GM12873 (cell line): ENCODE results near the gene WASHC4.

Source experiments
- TF ChIP-seq, protein P1 (sequence below): IDR thresholded peaks from 2 replicates; pipeline ENCODE4 v1.5.1; 2012; ENCODE audit warnings: low read depth, mild to moderate bottlenecking, moderate library complexity, low read length, control low read depth; ENCODE audit not compliant: insufficient read depth; ENCODE audit errors: missing control alignments

WASHC4 gene

DNA sequence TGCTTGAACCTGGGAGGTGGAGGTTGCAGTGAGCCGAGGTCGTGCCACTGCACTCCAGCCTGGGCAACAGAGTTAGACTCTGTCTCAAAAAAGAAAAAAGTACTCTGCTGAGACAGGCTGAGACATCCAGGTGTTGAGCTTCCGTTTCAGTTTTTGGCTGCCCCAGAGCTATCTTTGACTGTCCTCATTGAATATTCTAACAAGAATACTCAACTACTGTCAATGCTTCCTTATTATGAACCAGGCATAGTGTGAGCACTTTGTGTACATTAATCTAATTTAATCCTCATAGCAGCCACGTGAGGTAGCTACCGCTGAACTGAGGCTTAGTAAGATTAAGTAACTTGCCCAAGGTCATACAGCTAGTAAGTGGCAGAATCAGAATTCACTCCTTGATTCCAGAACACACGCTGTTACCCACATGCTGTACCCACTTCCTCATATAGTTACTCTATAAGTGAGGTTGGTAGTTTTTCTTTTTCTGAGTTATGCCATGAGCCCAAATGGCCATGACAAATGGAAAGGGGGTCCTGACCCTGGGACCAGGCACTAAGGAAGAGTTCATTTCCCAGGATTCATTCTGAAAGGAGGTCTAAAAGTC is 34.5 kb upstream of the WASHC4 start:
- TF ChIP-seq, protein P1, sequence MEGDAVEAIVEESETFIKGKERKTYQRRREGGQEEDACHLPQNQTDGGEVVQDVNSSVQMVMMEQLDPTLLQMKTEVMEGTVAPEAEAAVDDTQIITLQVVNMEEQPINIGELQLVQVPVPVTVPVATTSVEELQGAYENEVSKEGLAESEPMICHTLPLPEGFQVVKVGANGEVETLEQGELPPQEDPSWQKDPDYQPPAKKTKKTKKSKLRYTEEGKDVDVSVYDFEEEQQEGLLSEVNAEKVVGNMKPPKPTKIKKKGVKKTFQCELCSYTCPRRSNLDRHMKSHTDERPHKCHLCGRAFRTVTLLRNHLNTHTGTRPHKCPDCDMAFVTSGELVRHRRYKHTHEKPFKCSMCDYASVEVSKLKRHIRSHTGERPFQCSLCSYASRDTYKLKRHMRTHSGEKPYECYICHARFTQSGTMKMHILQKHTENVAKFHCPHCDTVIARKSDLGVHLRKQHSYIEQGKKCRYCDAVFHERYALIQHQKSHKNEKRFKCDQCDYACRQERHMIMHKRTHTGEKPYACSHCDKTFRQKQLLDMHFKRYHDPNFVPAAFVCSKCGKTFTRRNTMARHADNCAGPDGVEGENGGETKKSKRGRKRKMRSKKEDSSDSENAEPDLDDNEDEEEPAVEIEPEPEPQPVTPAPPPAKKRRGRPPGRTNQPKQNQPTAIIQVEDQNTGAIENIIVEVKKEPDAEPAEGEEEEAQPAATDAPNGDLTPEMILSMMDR = no peak

DNA sequence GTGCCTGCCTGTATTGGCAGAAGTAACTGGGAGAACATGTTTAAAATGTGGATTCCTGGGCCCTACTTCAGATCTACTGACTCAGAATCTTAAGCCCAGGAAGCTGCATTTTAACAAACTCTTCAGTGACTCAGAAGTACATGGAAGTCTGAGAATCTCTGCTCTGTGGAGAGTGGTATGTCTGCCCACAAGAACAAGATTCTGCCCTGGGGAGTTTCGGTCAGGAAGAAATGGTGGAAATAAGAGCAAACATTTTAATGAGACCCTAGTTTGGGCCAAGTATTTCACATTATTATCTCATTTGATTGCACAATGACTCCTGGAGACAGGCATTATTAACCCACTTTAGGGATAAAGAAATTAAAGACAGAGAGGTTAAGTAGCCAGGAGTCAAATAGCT is 31.4 kb upstream of the WASHC4 start:
- TF ChIP-seq, protein P1 = no peak

DNA sequence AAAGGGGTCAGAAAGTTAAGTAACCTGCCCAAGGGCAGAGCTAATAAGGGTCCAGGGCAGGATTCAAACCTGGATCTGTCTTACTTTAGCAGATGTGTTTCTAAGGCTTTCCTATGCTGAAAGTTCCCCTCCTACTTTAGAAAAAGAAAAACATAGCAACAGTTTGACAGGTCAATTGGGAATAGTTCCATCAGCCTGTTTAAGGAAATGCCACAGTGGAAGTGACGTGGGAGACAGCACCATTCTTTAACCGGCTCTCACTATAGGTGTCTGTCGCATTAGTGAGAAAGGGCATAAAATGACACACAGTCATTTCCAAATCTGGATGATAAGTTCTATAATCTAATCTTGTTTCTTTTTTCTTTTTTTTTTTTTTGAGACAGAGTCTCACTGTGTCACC is 30.6 kb upstream of the WASHC4 start:
- TF ChIP-seq, protein P1 = no peak

DNA sequence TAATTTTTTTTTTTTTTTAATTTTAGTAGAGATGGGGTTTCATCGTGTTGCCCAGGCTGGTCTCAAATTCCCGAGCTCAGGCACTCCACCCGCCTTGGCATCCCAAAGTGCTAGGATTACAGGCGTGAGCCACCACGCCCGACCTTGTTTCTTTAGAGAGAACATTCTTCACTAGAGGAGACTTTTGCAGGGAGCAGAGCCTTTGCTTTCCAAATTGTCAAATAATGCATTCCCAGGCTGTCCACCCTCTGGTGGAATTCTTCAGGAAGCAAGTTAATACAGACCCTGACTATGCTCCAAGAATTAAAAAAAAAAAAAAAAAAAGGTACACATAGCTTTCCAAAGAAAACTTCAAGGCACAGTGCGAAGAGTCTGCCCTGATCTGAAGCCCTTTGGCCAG is 30.1 kb upstream of the WASHC4 start:
- TF ChIP-seq, protein P1 = no peak

DNA sequence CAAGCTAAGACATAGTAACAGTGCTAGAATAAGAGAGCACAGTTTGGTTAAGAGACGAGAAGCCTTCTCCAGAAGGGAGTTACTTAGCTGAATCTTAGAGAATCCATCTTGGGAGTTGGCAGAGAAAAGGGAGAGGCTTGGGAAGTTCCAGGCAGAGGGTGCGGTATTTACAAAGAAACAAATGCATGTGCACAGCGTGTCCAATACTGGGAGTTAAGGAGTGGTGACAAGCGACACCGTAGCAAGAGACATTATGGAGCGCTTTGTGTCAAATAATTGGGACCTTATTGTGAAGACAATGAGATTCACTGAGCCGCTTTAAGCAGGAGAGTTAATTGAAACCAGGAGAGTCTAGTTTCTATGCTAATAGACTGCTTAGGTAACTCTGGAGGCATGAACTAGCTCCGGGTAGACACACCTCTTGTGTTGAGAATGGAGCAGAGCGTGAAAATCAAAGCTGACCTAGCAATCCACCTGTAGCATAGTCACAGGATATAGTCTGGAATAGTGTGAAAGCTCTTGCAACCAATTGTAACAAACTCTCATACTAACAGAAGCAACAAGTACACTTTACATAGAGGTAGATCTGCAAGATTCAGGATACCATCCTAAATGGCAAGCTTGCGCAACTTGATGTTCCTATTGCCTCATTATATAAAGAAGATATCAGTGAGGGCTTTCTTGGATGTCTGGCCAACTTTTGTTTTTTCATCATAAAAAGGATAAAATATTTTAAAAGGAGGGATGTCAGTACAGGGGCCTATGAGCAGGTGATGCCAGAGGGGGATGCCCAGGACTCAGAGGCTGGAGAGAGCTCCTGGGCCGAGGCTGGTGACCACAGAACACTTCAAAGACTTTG is 28.6 kb upstream of the WASHC4 start:
- TF ChIP-seq, protein P1 = no peak

DNA sequence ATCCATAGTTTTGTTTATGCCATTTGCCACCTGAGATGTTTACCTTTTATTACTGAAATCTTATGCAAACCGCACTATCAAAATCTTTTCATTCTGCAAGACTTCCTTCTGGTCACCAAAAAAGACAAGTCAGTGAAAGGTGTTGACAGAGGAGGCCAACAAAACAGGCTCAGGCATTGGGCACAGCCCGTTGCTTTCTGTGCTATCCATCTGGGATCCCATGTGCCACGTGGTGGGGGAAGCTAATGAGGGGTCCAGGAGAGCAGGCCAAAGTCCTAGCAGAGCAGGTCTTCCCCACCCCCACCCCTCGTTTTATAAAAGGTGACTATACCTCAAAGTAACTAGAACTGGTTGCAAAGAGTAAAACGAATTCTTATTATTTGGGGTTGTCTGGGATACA is 24.5 kb upstream of the WASHC4 start:
- TF ChIP-seq, protein P1 = no peak

DNA sequence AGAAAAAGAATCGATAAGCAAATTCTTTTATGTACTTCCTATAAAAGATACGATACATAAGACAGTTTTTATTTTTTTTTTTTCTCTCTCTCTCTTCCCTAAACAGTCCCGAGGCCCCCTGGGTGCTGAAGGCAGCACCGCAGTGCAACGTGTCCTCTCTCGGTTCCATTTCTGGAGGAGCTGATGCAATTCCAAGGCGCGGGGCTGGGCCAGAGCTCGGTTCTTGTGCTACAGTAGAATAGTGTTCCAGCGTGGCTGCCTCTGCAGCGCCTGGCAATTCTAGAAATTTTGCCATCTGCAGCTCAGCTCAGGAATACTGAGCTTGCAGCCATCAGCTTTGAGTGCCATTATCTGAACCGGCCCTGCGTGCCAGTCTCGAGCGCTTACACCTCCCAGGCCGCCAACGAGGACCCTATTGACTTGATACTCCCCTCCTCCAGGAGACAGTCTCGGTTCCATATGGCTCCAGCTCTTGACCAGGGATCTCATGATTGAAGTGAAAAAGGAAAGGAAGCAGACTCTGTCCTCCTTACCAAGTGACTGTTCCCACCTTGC is 23.9 kb upstream of the WASHC4 start:
- TF ChIP-seq, protein P1 = no peak
